GF-D8 (cell line): ENCODE results near the gene PHF14.

Source experiments
- DNase-seq: peaks from one replicate; lab custom pipeline; 2025; lab: John Stamatoyannopoulos, UW

The PHF14 gene

GRCh38 chr7:11172835-11173234 is 199.2 kb downstream of the PHF14 start:
- DNase-seq: no peak

DNA sequence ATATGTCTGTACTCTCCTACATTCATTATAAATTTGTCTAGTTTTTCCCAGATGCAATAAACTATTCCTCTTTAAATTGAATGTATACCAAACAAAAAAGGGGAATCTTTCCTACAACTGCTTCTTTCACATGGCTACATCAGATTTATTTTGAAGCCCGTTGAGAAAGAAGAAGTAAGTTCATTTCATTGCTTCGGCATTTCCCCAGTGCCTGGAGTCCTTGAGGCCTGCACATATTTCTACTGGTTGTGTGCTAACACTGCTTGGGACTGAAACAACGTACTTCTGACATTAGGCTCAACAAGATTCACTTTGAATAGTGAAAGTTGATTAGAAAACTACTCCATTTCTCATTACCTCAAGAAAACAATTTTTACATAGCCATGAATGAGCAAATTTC is 201.7 kb downstream of the PHF14 start:
- no peak for DNase-seq

- DNase-seq: no peak
Observed at GRCh38 chr7:11175887-11176286, 202.2 kb downstream of the PHF14 start.

DNA sequence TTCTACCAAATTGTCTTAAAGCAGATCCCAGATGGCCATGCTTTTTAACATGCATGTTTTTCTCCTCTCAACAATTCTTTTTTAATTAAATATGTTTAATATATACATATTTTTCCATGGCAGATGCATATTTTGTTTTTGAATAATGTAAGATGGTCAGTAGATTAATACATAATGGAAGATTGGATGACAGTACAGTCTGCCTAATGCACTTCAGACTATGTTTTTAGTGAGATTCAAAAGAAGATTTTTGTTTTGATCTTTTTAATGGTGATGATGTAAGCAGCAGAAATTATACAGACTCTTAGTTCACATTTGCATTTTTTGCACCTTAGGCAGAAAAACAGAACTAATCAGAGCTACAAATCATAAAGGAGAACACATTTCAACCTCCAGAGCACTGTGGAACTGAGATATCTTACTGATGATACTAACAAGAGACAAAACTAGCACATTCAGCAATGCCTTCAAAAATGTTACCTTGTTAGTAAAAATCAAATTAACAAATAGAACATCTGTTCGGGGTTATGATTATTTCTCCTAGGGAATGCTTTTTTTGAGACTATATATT is 203.4 kb downstream of the PHF14 start:
- no peak for DNase-seq

GRCh38 chr7:11177793-11178192 is 204.1 kb downstream of the PHF14 start:
- no peak for DNase-seq

DNA sequence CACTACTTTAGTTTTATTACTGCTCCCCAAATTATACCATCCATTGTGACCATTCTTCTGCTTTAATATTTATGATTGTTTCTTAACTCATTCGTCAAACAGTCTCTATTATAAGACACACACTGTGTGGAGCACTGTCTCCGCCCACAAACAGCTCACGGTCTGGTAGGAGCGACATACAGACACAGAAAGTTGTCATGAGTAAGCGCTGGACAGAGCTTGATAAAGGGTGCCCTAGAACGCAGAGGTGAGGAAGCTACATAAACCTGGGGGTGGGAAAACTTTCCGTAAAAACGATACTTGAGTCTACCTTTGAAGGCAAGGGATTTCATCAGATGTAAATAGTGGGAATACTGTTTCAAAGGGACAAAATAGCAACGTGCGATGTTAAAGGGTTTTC is 207.9 kb downstream of the PHF14 start:
- no peak for DNase-seq

DNA sequence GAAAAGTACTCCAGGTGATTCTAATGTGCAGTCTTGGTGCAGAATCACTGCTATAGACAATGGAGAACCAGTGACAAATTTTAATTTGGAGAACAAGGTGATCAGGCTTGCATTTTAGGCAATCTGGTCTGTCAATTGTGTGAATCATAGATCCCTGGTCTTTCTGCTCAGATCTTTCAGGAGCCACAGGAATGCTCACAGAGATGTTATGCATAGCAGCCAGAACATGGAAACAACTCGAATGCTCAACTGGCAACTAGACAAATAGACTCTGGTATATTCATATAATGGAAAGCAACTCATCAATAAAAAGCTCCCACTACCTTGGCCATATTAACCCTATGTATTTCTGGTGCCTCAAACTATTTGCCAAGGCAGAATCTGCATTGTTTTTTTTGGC is 209.1 kb downstream of the PHF14 start:
- no peak for DNase-seq

DNA sequence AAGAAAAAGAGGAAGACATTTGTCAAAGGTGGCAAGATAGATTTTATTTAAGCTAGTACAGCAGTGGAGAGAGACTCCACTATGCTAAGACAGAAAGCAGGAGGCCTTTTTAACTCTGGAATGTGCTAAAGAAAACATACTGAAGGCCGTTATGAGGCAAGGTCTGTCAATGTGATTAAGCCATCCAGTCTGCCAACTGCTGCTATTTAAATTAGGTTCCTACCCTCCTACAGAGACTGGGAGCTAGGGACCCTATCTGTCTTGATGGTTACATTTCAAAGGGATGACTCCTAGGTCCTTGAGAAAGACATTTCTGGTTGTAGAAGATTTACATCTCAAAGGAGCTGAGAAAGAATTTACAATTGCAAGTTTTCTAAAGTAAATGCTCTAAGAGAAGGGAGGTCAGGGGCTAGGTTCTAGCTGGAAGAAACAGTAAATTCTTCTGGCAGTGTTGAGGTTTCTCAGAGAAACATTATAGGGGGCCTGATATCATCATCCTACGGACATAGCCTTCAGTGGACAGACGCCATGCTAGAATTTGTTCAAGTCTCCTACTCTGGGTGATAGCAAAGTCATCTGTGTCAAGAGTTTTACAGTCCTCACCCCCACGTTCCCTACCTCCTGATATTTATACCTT is 211.6 kb downstream of the PHF14 start:
- DNase-seq: no peak

GRCh38 chr7:11188529-11189310 is 215.0 kb downstream of the PHF14 start:
- DNase-seq: no peak

DNA sequence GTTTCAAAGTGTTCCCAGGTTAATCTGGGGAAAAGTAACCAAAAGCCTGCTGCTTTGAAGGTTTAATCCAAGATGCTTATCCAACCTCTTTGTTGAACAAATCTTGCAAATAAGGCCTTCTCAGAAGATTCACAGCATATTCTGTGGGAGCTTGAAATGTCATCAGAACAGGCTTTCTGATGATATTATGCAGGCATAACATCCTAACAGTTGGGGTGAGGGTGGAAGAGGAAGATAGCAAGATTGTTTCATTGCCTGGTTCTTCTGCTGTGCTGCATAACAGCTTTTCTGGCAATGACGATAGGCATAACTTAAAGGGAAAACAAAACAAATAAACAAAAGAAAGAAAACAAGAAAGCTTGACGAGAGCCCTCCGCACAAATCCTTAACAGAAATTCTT is 217.4 kb downstream of the PHF14 start:
- DNase-seq: no peak

DNA sequence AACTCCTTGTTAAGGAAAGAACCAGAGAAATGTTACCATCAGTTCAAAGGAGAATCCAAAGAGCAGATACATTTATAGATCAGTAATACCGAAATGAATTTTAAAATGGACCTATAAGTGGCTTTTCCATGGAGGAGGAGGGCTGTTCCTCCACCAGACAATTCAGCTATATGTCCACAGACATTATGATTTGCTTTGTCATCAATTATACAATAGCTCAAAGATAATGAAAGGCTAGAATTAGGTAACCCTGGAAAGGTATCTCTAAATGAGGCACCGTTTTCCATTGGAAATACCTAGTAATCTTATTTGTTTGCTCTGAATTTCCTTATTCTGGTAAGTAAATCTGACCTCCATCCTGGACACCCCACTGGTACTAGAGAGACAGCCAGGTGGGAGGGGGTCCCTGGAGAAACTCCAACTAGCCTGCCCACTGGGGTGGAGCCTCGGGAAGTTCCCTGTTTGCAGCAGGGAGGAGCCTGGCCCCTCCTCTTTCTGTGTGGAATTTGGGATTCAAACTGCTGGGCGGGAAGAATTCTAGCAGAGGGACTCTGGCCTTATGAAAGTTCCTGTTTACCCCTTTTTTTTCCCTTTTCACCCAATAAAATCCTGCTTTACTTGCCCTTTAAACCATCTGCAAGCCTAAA is 218.0 kb downstream of the PHF14 start:
- DNase-seq: no peak

DNA sequence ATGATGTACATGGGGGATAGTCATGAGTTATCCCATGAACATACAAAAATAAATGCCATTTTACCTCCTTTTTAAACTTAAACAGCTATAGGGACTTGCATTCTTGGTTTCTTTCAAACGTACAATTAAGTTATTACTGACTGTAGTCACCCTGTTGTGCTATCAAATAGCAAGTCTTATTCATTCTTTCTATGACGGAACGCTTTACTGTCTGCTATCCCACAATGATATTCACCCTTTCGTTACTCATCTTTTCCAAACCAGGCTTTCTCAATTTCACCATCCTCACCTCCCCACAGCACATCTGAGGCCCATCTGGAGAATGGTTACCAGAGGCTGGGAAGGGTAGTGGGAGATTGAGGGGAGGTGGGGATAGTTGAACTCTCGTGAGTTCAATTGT is 218.8 kb downstream of the PHF14 start:
- no peak for DNase-seq

- no peak for DNase-seq
Observed at GRCh38 chr7:11193131-11193867, 219.6 kb downstream of the PHF14 start.

DNA sequence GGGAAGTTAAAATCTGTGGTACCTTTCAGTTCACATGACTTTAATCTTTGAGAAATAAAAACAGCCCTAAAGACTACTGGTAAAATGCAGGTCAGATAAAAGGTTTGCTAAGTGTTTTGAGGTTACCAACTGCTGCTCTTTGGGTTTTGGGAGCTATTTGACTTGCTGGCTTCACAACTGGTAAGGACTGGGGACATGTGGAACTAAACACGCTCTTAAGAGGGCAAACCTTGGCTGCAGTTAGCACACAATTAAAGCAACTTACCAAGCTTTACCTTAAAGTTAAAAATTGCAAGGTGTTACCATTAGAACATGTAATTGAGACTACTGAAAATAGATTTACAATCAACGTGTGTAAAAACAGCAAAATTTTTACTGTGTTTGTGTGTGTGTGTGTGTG is 220.2 kb downstream of the PHF14 start:
- no peak for DNase-seq

- no peak for DNase-seq
Observed at GRCh38 chr7:11194492-11194891, 220.8 kb downstream of the PHF14 start.

DNA sequence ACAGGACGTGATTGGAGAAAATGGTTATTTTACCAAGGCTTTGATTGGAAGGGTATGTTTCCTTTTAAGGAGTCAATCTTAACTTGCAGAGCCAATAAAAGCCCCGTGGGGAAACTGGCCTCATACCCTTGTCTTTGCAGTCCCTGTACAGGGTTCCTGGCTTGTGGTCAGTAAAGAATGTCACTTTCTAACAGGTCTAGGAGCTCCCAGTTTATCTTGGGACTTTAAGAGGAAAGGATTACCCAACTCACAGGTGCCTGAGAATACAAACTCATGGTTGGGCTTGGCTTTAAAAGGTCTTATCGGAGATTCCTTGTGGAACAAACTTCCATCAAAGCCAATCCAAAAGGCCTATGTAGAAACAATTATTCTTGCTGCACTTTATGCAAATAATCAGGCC is 221.8 kb downstream of the PHF14 start:
- DNase-seq: no peak

DNA sequence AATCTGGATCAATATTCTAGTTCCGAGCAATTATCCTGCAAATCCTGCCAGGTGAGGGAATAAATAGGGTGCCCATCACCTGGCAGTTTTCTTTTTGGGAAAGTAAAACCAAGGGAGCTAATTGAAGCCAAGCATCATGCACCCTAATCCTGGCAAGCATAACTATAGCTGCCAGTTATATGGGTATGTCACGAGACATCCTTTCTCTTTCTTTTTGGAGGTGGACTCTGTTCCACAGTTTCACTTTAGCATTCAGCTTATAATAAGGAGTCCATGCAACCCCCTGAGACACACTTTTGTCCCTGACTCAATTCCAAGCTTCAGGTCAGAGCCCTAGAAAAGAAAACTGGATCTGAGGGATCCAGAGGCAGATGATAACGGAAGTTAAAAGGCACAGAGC is 222.5 kb downstream of the PHF14 start:
- no peak for DNase-seq

GRCh38 chr7:11203224-11203623 is 229.6 kb downstream of the PHF14 start:
- DNase-seq: no peak

- DNase-seq: no peak
Observed at GRCh38 chr7:11203683-11204082, 230.0 kb downstream of the PHF14 start.

GRCh38 chr7:11206177-11206899 is 232.7 kb downstream of the PHF14 start:
- DNase-seq: no peak

GRCh38 chr7:11207565-11207964 is 233.9 kb downstream of the PHF14 start:
- no peak for DNase-seq
